ENCODE results near the gene ALDH9A1.
"Not testable (repeated sequence)": the region's sequence is repeated elsewhere in the genome, so short reads cannot be mapped to it uniquely, and the experiment has no call there.

DNA sequence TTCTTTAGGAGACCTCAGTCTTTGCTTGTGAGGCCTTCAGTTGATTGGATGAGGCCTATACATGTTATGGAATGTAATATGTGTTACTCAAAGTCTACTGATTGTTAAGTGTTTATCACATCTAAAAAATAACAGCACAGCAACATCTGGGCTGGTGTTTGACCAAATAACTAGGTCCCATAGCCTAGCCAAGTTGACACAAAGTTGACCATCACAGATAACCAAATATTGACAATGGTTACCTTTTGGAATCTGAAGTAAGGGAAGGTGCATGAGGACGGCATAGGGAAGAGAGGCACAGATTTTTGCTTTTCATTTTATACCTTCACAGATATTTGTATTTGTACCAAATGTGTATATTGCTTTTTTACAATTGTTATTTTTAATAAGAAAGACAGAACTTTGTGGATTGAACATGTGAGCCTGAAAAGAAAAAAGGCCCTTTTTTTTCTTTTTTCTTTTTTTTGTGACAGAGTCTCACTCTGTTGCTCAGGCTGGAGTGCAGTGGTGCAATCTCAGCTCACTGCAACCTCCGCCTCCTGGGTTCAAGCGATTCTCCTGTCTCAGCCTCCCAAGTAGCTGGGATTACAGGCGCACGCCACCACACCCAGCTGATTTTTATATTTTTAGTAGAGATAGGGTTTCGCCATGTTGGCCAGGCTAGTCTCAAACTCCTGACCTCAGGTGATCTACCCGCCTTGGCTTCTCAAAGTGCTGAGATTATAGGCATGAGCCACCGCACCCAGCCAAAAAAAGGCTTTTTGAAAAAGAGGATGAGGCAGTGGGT is 18.1 kb upstream of the ALDH9A1 start:
- TF ChIP-seq, protein P1, sequence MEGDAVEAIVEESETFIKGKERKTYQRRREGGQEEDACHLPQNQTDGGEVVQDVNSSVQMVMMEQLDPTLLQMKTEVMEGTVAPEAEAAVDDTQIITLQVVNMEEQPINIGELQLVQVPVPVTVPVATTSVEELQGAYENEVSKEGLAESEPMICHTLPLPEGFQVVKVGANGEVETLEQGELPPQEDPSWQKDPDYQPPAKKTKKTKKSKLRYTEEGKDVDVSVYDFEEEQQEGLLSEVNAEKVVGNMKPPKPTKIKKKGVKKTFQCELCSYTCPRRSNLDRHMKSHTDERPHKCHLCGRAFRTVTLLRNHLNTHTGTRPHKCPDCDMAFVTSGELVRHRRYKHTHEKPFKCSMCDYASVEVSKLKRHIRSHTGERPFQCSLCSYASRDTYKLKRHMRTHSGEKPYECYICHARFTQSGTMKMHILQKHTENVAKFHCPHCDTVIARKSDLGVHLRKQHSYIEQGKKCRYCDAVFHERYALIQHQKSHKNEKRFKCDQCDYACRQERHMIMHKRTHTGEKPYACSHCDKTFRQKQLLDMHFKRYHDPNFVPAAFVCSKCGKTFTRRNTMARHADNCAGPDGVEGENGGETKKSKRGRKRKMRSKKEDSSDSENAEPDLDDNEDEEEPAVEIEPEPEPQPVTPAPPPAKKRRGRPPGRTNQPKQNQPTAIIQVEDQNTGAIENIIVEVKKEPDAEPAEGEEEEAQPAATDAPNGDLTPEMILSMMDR (conservative IDR thresholded peaks at IDR 0.05 in 1 of 2, IDR thresholded peaks at IDR 0.05 in 1 of 2; ENCODE audit: low read depth in 1 of 2, low read length in 2 of 2), result not testable (repeated sequence)
- not testable (repeated sequence) for TF ChIP-seq EZH2 (IDR thresholded peaks at IDR 0.05; ENCODE audit: low read length, missing control alignments)
